ENCODE data around the gene LPIN3. TPM values are rescaled to one million over a fixed set of nuclear protein-coding genes. Genes with fewer than 3 reads are reported as not detected.

LPIN3 gene
- total RNA-seq, 2 experiments from 2014 or later: 1.9 to 2.4 TPM

- Mint-ChIP-seq H3K4me3 (no peak overlapping the region), H3K27me3 (no peaks in the 10 kb centered on the region), H3K4me1 (ENCODE audit: low read depth) (no peaks in the 10 kb centered on the region), H3K36me3 (ENCODE audit: low read depth) (no peaks in the 10 kb centered on the region), H3K27ac (no peak overlapping the region), H3K9me3 (no peaks in the 10 kb centered on the region)
- no peak for TF ChIP-seq CTCF (IDR thresholded peaks at IDR 0.05)
- CTCF ChIA-PET: no interaction called here
- H3K4me1 ChIP-seq (ENCODE audit: insufficient read depth, low read length): no peaks in the 10 kb centered on the region
- intact Hi-C loops (cut with DNase I, micrococcal nuclease): no loop called here
- no peak overlapping the region for H3K4me3 ChIP-seq (ENCODE audit: low read length)
- H3K9me3 ChIP-seq (ENCODE audit: control insufficient read depth in 1 of 2, insufficient read depth in 1 of 2, low read length in 2 of 2): no peaks in the 10 kb centered on the region
- H3K27ac ChIP-seq (ENCODE audit: low read depth in 1 of 2, low read length in 2 of 2): no peak overlapping the region
- no peaks in the 10 kb centered on the region for H3K27me3 ChIP-seq (ENCODE audit: control insufficient read depth in 1 of 2, insufficient read depth in 2 of 2, low read length in 2 of 2)
- ATAC-seq (ENCODE audit: poor library complexity): no peak
- DNase-seq: no peak
- POLR2A ChIA-PET: no interaction called here
- H3K36me3 ChIP-seq (ENCODE audit: insufficient read depth, low read length): no peaks in the 10 kb centered on the region
These were observed 55.3 kb downstream of the LPIN3 start for GRCh38 chr20:41395667-41396664.

- Mint-ChIP-seq H3K27me3 (no peaks in the 10 kb centered on the region), H3K27ac (peak overlapping the region; percentile 30), H3K4me3 (no peak overlapping the region), H3K36me3 (ENCODE audit: low read depth) (peaks cover 14% of the 10 kb centered on the region), H3K4me1 (ENCODE audit: low read depth) (peaks cover 4% of the 10 kb centered on the region), H3K9me3 (no peaks in the 10 kb centered on the region)
- no peak for DNase-seq
- TF ChIP-seq CTCF (IDR thresholded peaks at IDR 0.05): no peak
- Histone ChIP-seq H3K4me3 (ENCODE audit: low read length) (no peak overlapping the region), H3K36me3 (ENCODE audit: insufficient read depth, low read length) (peaks cover 3% of the 10 kb centered on the region), H3K27ac (ENCODE audit: low read depth in 1 of 2, low read length in 2 of 2) (no peak overlapping the region), H3K9me3 (ENCODE audit: control insufficient read depth in 1 of 2, insufficient read depth in 1 of 2, low read length in 2 of 2) (no peaks in the 10 kb centered on the region), H3K27me3 (ENCODE audit: control insufficient read depth in 1 of 2, insufficient read depth in 2 of 2, low read length in 2 of 2) (no peaks in the 10 kb centered on the region), H3K4me1 (ENCODE audit: insufficient read depth, low read length) (no peaks in the 10 kb centered on the region)
- ATAC-seq (ENCODE audit: poor library complexity): no peak
- intact Hi-C loops (cut with DNase I, micrococcal nuclease): no loop called here
- ChIA-PET POLR2A (no interaction called here), CTCF (no interaction called here)
These were observed 57.8 kb downstream of the LPIN3 start for GRCh38 chr20:41398408-41398807.

- H3K27ac ChIP-seq (ENCODE audit: low read depth in 1 of 2, low read length in 2 of 2): no peak overlapping the region
- DNase-seq: no peak
- Mint-ChIP-seq H3K4me1 (ENCODE audit: low read depth) (peaks cover 25% of the 10 kb centered on the region), H3K9me3 (no peaks in the 10 kb centered on the region), H3K36me3 (ENCODE audit: low read depth) (peaks cover 63% of the 10 kb centered on the region), H3K27ac (peak overlapping the region; percentile 30), H3K4me3 (no peak overlapping the region), H3K27me3 (no peaks in the 10 kb centered on the region)
- no peak overlapping the region for H3K4me3 ChIP-seq (ENCODE audit: low read length)
- intact Hi-C loops (cut with DNase I, micrococcal nuclease): no loop called here
- CTCF ChIA-PET: no interaction called here
- no peak for ATAC-seq (ENCODE audit: poor library complexity)
- H3K9me3 ChIP-seq (ENCODE audit: control insufficient read depth in 1 of 2, insufficient read depth in 1 of 2, low read length in 2 of 2): no peaks in the 10 kb centered on the region
- H3K27me3 ChIP-seq (ENCODE audit: control insufficient read depth in 1 of 2, insufficient read depth in 2 of 2, low read length in 2 of 2): no peaks in the 10 kb centered on the region
- H3K4me1 ChIP-seq (ENCODE audit: insufficient read depth, low read length): peaks cover 6% of the 10 kb centered on the region
- POLR2A ChIA-PET: no interaction called here
- TF ChIP-seq CTCF (IDR thresholded peaks at IDR 0.05): no peak
- peaks cover 41% of the 10 kb centered on the region for H3K36me3 ChIP-seq (ENCODE audit: insufficient read depth, low read length)
These were observed 63.0 kb downstream of the LPIN3 start for GRCh38 chr20:41403604-41404003.
